H1 (cell line): Measurements from ENCODE around the gene KRT85. TPM values are rescaled to one million over a fixed set of nuclear protein-coding genes. Genes with fewer than 3 reads are reported as not detected.

Experiments
- CHD2 ChIP-seq: IDR thresholded peaks from 2 replicates; pipeline ENCODE4 v1.6.1; 2012; ENCODE audit warnings: low read length, improper control_type of control experiment
- EP300 ChIP-seq, 2 experiments: IDR thresholded peaks; 1 replicate in 1 of 2; 2 replicates in 1 of 2; pipeline ENCODE4 v1.6.1; 2011 to 2012; ENCODE audit warnings: low read depth in 2 of 2, low read length in 2 of 2, mild to moderate bottlenecking in 2 of 2, borderline replicate concordance in 1 of 2, inconsistent platforms in 1 of 2, moderate library complexity in 1 of 2
- FOSL1 ChIP-seq: IDR thresholded peaks from 2 replicates; pipeline ENCODE4 v1.6.1; 2011; ENCODE audit warnings: mild to moderate bottlenecking, low read depth, low read length, moderate library complexity; ENCODE audit not compliant: insufficient read depth
- NANOG ChIP-seq: IDR thresholded peaks from 2 replicates; pipeline ENCODE4 v1.6.1; 2011; ENCODE audit warnings: low read length, low read depth, mild to moderate bottlenecking, inconsistent platforms; ENCODE audit not compliant: insufficient read depth, poor library complexity, severe bottlenecking
- POLR2A ChIP-seq, 2 experiments: IDR thresholded peaks; 1 replicate in 1 of 2; 2 replicates in 1 of 2; pipeline ENCODE4 v1.6.1; 2011; ENCODE audit warnings: low read depth in 2 of 2, low read length in 2 of 2, mild to moderate bottlenecking in 2 of 2; ENCODE audit errors: control extremely low read depth in 1 of 2
- POLR2AphosphoS5 ChIP-seq: IDR thresholded peaks from 2 replicates; pipeline ENCODE4 v1.6.1; 2011; ENCODE audit warnings: low read depth, low read length
- RAD21 ChIP-seq, 2 experiments: IDR thresholded peaks in 1 of 2; conservative IDR thresholded peaks in 1 of 2; 2 replicates each; pipeline ENCODE4 v1.6.1; 2011; ENCODE audit warnings: low read depth in 2 of 2, low read length in 2 of 2, improper control_type of control experiment in 1 of 2, inconsistent platforms in 1 of 2, mild to moderate bottlenecking in 1 of 2, moderate library complexity in 1 of 2
- SIRT6 ChIP-seq: IDR thresholded peaks from one replicate; pipeline ENCODE4 v1.7.1; 2012; ENCODE audit warnings: low read length, inconsistent platforms
- TCF12 ChIP-seq: IDR thresholded peaks from 2 replicates; pipeline ENCODE4 v1.6.1; 2011; ENCODE audit warnings: low read depth, mild to moderate bottlenecking, low read length
- TEAD4 ChIP-seq: IDR thresholded peaks from 2 replicates; pipeline ENCODE4 v1.6.1; 2012; ENCODE audit warnings: low read depth, low read length, inconsistent platforms, mixed read lengths
- polyA plus RNA-seq, 7 experiments: library from polyadenylated mRNA; depleted of rRNA in 3 of 7; stranded (reverse) in 5 of 7; unstranded in 2 of 7; fragments of >200 nt in 5 of 7; fragments of 200-250 nt in 2 of 7; gene quantifications; 1 replicate in 5 of 7; 2 replicates in 1 of 7; 4 replicates in 1 of 7; pipeline versions ENCODE4 v1.2.1 to v1.2.3, GENCODE V29; 2011 to 2013; ENCODE audit warnings: missing spikeins in 2 of 7, mixed read lengths in 2 of 7
- total RNA-seq: library from RNA; stranded (reverse); fragmentation: NEBNext Ultra II Directional; extraction: Animal tissue kit (Norgen Biotek cat#: 25700); gene quantifications from 2 replicates; pipeline ENCODE4 v1.2.1, GENCODE V29; 2021
- TF ChIP-seq, protein P1 (sequence below): IDR thresholded peaks from 2 replicates; pipeline ENCODE4 v1.6.1; 2012; ENCODE audit warnings: low read length, inconsistent platforms
- TF ChIP-seq, protein P2 (sequence below): IDR thresholded peaks from 2 replicates; pipeline ENCODE4 v1.6.1; 2012; ENCODE audit warnings: inconsistent platforms

The KRT85 gene
- total and polyA plus RNA-seq, 2 of the 8 experiments (the other 6 are each of a cell fraction or from before 2014, with no cell fraction given), result not detected

DNA sequence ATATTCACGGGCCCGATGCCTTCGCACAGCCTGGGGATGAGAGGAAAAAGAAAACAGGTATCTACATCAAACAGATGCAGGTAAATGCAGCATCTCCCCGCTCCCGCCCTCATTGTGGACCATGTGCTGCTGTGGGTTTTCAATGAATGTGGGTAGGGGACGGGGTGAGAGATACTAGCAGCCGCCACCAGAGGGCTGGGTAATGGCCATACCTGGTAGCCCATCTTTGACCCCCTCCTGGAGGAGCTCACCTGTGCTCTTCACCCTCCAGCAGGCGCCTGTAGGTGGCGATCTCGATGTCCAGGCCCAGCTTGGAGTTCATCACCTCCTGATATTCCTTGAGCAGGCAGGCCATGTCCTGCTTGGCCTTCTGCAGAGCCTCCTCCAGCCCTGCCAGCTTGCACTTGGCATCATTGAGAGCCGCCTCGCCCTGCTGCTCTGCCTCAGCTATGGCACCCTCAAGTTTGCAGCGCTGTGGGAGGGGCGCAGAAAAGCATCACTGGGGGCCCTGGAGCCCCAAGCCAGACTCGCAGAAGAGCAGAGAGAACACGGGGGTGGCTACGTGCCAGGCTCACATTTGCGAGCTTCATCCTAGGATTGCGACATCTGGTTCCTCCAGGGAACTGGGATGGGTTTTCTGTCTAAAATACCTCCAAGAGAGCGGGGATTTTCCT lies 28.6 kb upstream of the KRT85 start (continued):
- TF ChIP-seq, protein P1, sequence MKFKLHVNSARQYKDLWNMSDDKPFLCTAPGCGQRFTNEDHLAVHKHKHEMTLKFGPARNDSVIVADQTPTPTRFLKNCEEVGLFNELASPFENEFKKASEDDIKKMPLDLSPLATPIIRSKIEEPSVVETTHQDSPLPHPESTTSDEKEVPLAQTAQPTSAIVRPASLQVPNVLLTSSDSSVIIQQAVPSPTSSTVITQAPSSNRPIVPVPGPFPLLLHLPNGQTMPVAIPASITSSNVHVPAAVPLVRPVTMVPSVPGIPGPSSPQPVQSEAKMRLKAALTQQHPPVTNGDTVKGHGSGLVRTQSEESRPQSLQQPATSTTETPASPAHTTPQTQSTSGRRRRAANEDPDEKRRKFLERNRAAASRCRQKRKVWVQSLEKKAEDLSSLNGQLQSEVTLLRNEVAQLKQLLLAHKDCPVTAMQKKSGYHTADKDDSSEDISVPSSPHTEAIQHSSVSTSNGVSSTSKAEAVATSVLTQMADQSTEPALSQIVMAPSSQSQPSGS, result no peak
- TF ChIP-seq, protein P2, sequence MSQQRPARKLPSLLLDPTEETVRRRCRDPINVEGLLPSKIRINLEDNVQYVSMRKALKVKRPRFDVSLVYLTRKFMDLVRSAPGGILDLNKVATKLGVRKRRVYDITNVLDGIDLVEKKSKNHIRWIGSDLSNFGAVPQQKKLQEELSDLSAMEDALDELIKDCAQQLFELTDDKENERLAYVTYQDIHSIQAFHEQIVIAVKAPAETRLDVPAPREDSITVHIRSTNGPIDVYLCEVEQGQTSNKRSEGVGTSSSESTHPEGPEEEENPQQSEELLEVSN, result peak; percentile 92
- TF ChIP-seq NANOG (no peak), FOSL1 (no peak), TCF12 (0 out of 2 replicates have a peak, but pooled peaks have one; percentile 64), POLR2AphosphoS5 (no peak), SIRT6 (no peak), TEAD4 (no peak), CHD2 (peak; percentile 15; the same call in 1 of the 2 replicates), POLR2A (IDR thresholded peaks at IDR 0.05; ENCODE audit: control extremely low read depth in 1 of 2, low read depth in 2 of 2, low read length in 2 of 2) (no peak), RAD21 (IDR thresholded peaks at IDR 0.05 in 1 of 2, conservative IDR thresholded peaks at IDR 0.05 in 1 of 2; ENCODE audit: low read depth in 2 of 2, low read length in 2 of 2) (peak; percentile 73 to 79), EP300 (IDR thresholded peaks at IDR 0.05; ENCODE audit: borderline replicate concordance in 1 of 2, low read depth in 2 of 2, low read length in 2 of 2) (no peak)
